HepG2 (cell line): Measurements from ENCODE around the gene ACSS3. TPM values are rescaled to one million over a fixed set of nuclear protein-coding genes. Genes with fewer than 3 reads are reported as not detected.
"Not testable (repeated sequence)": the region's sequence is repeated elsewhere in the genome, so short reads cannot be mapped to it uniquely, and the experiment has no call there.

ENCODE experiments used
- ATAC-seq: fragments of 200-7000 bp; cut with Tn5 transposase; 3 replicates; pipeline ENCODE4 v1.9.1; 2020; ENCODE audit warnings: mild to moderate bottlenecking, moderate library complexity
- BruUV-seq: library from RNA; stranded (reverse); fragments of 400-500 nt; replicated peaks from 2 replicates; lab custom pipeline; 2021; lab: Mats Ljungman, UMichigan
- CTCF ChIA-PET: fragments of 300-600 bp; formaldehyde crosslinking; extraction: SDS; loops from one replicate; lab custom pipeline; 2021; ENCODE audit warnings: low total read pairs, inconsistent platforms, low intra/inter-chr PET ratio; lab: Yijun Ruan, JAX
- POLR2A ChIA-PET: fragments of 350-600 bp; sonication (Branson Sonifier 250); formaldehyde crosslinking; loops from one replicate; lab custom pipeline; 2020; ENCODE audit warnings: antibody characterized with exemption, inconsistent platforms; lab: Yijun Ruan, JAX
- DNase-seq: peaks from one replicate; pipeline ENCODE4 v3.0.0-alpha.2; 2015; ENCODE audit warnings: low spot score
- FAIRE-seq: peaks from 3 replicates; lab custom pipeline; 2011; peaks lifted over from hg19 to GRCh38; lab: Jason Lieb, UNC
- H2AFZ ChIP-seq: one replicate; pipeline ENCODE4 v1.6.1; 2011; ENCODE audit warnings: low read length, inconsistent platforms
- H3K27ac ChIP-seq: fragments of 300-600 bp; 3 replicates; pipeline ENCODE4 v1.8.0; 2011; ENCODE audit warnings: mixed run types, mild to moderate bottlenecking, mixed read lengths, low read length, inconsistent platforms; ENCODE audit not compliant: insufficient read depth; ENCODE audit errors: extremely low read length
- H3K27me3 ChIP-seq, 2 experiments: fragments of 200-600 bp in 1 of 2; 2 replicates in 1 of 2; 3 replicates in 1 of 2; pipeline versions ENCODE4 v1.6.0 to v1.8.0; 2011; ENCODE audit warnings: low read length in 2 of 2, mild to moderate bottlenecking in 2 of 2, moderate library complexity in 2 of 2, inconsistent platforms in 1 of 2; ENCODE audit not compliant: insufficient read depth in 2 of 2, control insufficient read depth in 1 of 2
- H3K36me3 ChIP-seq, 2 experiments: fragments of 200-600 bp in 1 of 2; replicated peaks in 1 of 2; 2 replicates in 1 of 2; 3 replicates in 1 of 2; pipeline versions ENCODE4 v1.5.1 to v1.8.0; 2011; ENCODE audit warnings: low read length in 2 of 2, inconsistent platforms in 1 of 2; ENCODE audit not compliant: insufficient read depth in 2 of 2, control insufficient read depth in 1 of 2
- H3K4me1 ChIP-seq: 2 replicates; pipeline ENCODE4 v1.5.1; 2012; ENCODE audit warnings: low read length, inconsistent platforms; ENCODE audit not compliant: insufficient read depth
- H3K4me2 ChIP-seq: 2 replicates; pipeline ENCODE4 v1.6.0; 2011; ENCODE audit warnings: low read depth, low read length, inconsistent platforms
- H3K4me3 ChIP-seq, 3 experiments: fragments of 200-600 bp in 1 of 3; sonication (generic), shearing (Covaris generic) in 1 of 3; replicated peaks in 1 of 3; 2 replicates each; pipeline ENCODE4 v1.5.1; 2011 to 2016; ENCODE audit warnings: low read length in 3 of 3, inconsistent platforms in 2 of 3, low read depth in 2 of 3, mild to moderate bottlenecking in 2 of 3, control low read depth in 1 of 3, mixed read lengths in 1 of 3; ENCODE audit not compliant: insufficient read depth in 1 of 3
- H3K79me2 ChIP-seq: one replicate; pipeline ENCODE4 v1.6.1; 2011; ENCODE audit warnings: low read length, inconsistent platforms; ENCODE audit not compliant: insufficient read depth
- H3K9ac ChIP-seq: 2 replicates; pipeline ENCODE4 v1.6.0; 2011; ENCODE audit warnings: mild to moderate bottlenecking, low read depth, low read length, inconsistent platforms; ENCODE audit not compliant: insufficient read depth
- H3K9me3 ChIP-seq: 2 replicates; pipeline ENCODE4 v1.5.1; 2012; ENCODE audit warnings: mild to moderate bottlenecking, low read length
- H4K20me1 ChIP-seq: 2 replicates; pipeline ENCODE4 v1.6.0; 2011; ENCODE audit warnings: inconsistent platforms, mild to moderate bottlenecking, low read length, moderate library complexity; ENCODE audit not compliant: insufficient read depth
- ZBTB14 ChIP-seq: sonication (generic); formaldehyde crosslinking; IDR thresholded peaks from 2 replicates; pipeline ENCODE4 v1.4.0; 2020; ENCODE audit warnings: missing genetic modification reagents
- WGBS: methylation state at CpG from one replicate; pipeline ENCODE4 v1.1.6; 2017; ENCODE audit warnings: low lambda C conversion rate; 5-methylcytosine and 5-hydroxymethylcytosine counted together
- in situ Hi-C: cut with HindIII; loops from 2 replicates; pipeline ENCODE4 v1.10.0; 2017; ENCODE audit warnings: low pct_unique_long_range_greater_than_20kb; ENCODE audit not compliant: extremely low pct_ligation_motif_present
- intact Hi-C: fragments of 100-400 bp; cut with micrococcal nuclease; formaldehyde crosslinking; loops from one replicate; pipeline ENCODE4 v1.10.0; 2022; ENCODE audit not compliant: unreplicated experiment
- polyA plus RNA-seq, 8 experiments: library from polyadenylated mRNA; depleted of rRNA in 3 of 8; stranded (reverse) in 7 of 8; unstranded in 1 of 8; fragments of >200 nt; fragmentation: Illumina TruSeq in 4 of 8; extraction: Trizol in 4 of 8; gene quantifications; 2 replicates each; pipeline versions ENCODE4 v1.2.1 to v1.2.3, GENCODE V29; 2011 to 2016; ENCODE audit warnings: low read depth in 4 of 8, missing spikeins in 1 of 8, mixed read lengths in 1 of 8; ENCODE audit not compliant: insufficient read depth in 1 of 8
- total RNA-seq, 5 experiments: library from RNA; depleted of rRNA; stranded (reverse); fragments of >200 nt; fragmentation: Illumina TruSeq; extraction: Trizol; gene quantifications; 2 replicates each; pipeline ENCODE4 v1.2.3, GENCODE V29; 2016; ENCODE audit warnings: low read depth in 1 of 5

ACSS3 gene
- total and polyA plus RNA-seq, 2 of the 13 experiments (the other 11 are each of a cell fraction or from before 2014, with no cell fraction given) = 79.5 to 86.3 TPM

- H3K4me2 ChIP-seq = no peak overlapping the region
- ATAC-seq (no peak), FAIRE-seq (no peak), DNase-seq (no peak)
- peaks cover 2% of the 10 kb centered on the region; the same call in 1 of the 2 replicates for H3K4me1 ChIP-seq
- in situ Hi-C loops = no loop called here
- no peaks in the 10 kb centered on the region for H3K36me3 ChIP-seq
- H4K20me1 ChIP-seq = no peaks in the 10 kb centered on the region
- intact Hi-C loops = no loop called here
- no peak overlapping the region for H3K27ac ChIP-seq
- H2AFZ ChIP-seq = no peak overlapping the region
- H3K9me3 ChIP-seq = no peaks in the 10 kb centered on the region
- no peak overlapping the region for H3K4me3 ChIP-seq
- H3K9ac ChIP-seq = no peak overlapping the region
- no peak for TF ChIP-seq ZBTB14 (CRISPR knock-in tag)
- no TSS peak for BruUV-seq
- CTCF ChIA-PET = no interaction called here
- POLR2A ChIA-PET = no interaction called here
- no peaks in the 10 kb centered on the region for H3K79me2 ChIP-seq
- no peaks in the 10 kb centered on the region for H3K27me3 ChIP-seq
- 68% methylated on average over 1 of the region's 1 CpG for WGBS
Measured at GRCh38 chr12:81043979-81044740, 33.7 kb upstream of the ACSS3 start.

GRCh38 chr12:81064971-81065370 lies 12.9 kb upstream of the ACSS3 start:
- ATAC-seq, BruUV-seq, H4K20me1 ChIP-seq, FAIRE-seq, intact Hi-C loops, H3K4me1 ChIP-seq, H3K27me3 ChIP-seq, H3K79me2 ChIP-seq, CTCF ChIA-PET, in situ Hi-C loops, H3K9me3 ChIP-seq, H3K9ac ChIP-seq, DNase-seq, POLR2A ChIA-PET, H3K36me3 ChIP-seq, H2AFZ ChIP-seq, H3K27ac ChIP-seq, H3K4me3 ChIP-seq: not testable (repeated sequence)
- peak overlapping the region; percentile 3; the same call in 1 of the 2 replicates for H3K4me2 ChIP-seq
- whole genome bisulfite sequencing = 51% methylated on average over 6 of the region's 11 CpGs
